ENCODE data around the gene ABCB6. TPM values are rescaled to one million over a fixed set of nuclear protein-coding genes. Genes with fewer than 3 reads are reported as not detected.

ABCB6 gene
- total and polyA plus RNA-seq, 10 of the 15 experiments (the other 5 are each of a cell fraction or from before 2014, with no cell fraction given), result 2.3 to 22.1 (median 13.8) TPM

DNA sequence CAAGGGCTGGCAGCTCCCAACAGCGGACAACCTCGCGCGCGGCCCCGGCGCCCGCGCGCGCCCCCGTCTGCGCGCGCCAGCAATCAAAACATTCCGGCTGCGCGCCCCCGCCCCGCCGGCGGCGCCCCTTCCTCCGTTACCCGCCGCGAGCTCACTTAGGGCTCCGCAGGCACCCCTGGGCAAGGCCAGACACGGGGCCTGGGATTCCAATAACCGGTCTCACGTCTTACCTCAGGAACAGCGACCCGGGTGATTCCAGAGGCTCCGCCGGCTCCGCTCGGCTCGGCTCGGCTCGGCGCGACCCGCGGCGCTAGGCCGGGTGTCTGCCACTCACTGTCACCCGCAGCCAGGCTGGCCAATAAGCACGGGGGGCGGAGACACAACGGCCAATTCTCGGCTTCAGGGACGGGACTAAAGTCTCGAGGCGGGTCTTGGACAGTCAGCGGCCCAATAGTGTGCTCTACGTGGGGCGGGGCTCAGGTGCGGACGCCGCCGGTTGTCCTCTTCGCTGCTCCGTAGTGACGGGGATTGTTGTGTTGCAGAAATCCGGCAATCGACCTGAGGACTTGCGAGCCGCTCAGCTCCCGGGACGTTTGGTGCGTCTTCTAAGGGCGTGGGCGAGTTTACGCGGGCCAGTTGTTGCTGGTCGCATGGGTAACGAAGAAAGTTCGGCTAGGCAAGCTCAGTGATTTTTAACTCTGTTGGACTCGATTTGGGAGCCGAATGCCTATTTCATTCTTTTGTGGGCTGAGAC is 10.7 kb upstream of the ABCB6 start, which contains the start of the genes ANKZF1 and ATG9A (continued):
- TF ChIP-seq BHLHE40 (IDR thresholded peaks at IDR 0.05; ENCODE audit: borderline replicate concordance in 1 of 2, low read depth in 2 of 2, low read length in 1 of 2), result peak in 1 of 2 experiments; percentile 57; a peak in 1 of 4 replicates
- TF ChIP-seq SMAD1 (IDR thresholded peaks at IDR 0.05; ENCODE audit: low read depth, partially characterized antibody), result peak; percentile 30
- TF ChIP-seq CHD2 (IDR thresholded peaks at IDR 0.05; ENCODE audit: borderline replicate concordance, low read depth, low read length), result peak; percentile 96
- no peak; the same call in 1 of the 2 replicates for TF ChIP-seq BACH1 (IDR thresholded peaks at IDR 0.05; ENCODE audit: borderline replicate concordance)
- no peak for TF ChIP-seq KAT2A (conservative IDR thresholded peaks at IDR 0.05; ENCODE audit: control insufficient read depth, low read depth, low read length)
- TF ChIP-seq, protein P1, sequence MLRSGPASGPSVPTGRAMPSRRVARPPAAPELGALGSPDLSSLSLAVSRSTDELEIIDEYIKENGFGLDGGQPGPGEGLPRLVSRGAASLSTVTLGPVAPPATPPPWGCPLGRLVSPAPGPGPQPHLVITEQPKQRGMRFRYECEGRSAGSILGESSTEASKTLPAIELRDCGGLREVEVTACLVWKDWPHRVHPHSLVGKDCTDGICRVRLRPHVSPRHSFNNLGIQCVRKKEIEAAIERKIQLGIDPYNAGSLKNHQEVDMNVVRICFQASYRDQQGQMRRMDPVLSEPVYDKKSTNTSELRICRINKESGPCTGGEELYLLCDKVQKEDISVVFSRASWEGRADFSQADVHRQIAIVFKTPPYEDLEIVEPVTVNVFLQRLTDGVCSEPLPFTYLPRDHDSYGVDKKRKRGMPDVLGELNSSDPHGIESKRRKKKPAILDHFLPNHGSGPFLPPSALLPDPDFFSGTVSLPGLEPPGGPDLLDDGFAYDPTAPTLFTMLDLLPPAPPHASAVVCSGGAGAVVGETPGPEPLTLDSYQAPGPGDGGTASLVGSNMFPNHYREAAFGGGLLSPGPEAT (IDR thresholded peaks at IDR 0.05; ENCODE audit: low read depth), result peak; percentile 68; the same call in 1 of the 2 replicates
- TF ChIP-seq YY1 (IDR thresholded peaks at IDR 0.05; ENCODE audit: low read depth, low read length), result no peak
- no peak for TF ChIP-seq SUPT20H (IDR thresholded peaks at IDR 0.05; ENCODE audit: borderline replicate concordance, control insufficient read depth, low read depth, low read length)
- TF ChIP-seq MEF2A (IDR thresholded peaks at IDR 0.05; ENCODE audit: insufficient read depth, low read depth, low read length), result no peak
- no peak for TF ChIP-seq ASH2L (IDR thresholded peaks at IDR 0.05; ENCODE audit: borderline replicate concordance, low read depth)
- TF ChIP-seq, protein P2, sequence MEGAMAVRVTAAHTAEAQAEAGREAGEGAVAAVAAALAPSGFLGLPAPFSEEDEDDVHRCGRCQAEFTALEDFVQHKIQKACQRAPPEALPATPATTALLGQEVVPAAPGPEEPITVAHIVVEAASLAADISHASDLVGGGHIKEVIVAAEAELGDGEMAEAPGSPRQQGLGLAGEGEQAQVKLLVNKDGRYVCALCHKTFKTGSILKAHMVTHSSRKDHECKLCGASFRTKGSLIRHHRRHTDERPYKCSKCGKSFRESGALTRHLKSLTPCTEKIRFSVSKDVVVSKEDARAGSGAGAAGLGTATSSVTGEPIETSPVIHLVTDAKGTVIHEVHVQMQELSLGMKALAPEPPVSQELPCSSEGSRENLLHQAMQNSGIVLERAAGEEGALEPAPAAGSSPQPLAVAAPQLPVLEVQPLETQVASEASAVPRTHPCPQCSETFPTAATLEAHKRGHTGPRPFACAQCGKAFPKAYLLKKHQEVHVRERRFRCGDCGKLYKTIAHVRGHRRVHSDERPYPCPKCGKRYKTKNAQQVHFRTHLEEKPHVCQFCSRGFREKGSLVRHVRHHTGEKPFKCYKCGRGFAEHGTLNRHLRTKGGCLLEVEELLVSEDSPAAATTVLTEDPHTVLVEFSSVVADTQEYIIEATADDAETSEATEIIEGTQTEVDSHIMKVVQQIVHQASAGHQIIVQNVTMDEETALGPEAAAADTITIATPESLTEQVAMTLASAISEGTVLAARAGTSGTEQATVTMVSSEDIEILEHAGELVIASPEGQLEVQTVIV (IDR thresholded peaks at IDR 0.05; ENCODE audit: borderline replicate concordance, partially characterized antibody), result no peak
- no peak for TF ChIP-seq YBX1 (IDR thresholded peaks at IDR 0.05)
- TF ChIP-seq LARP7 (IDR thresholded peaks at IDR 0.05), result peak; percentile 70; the same call in 1 of the 2 replicates
- no peak for TF ChIP-seq SUZ12 (IDR thresholded peaks at IDR 0.05; ENCODE audit: unreplicated experiment)
- TF ChIP-seq, protein P3, sequence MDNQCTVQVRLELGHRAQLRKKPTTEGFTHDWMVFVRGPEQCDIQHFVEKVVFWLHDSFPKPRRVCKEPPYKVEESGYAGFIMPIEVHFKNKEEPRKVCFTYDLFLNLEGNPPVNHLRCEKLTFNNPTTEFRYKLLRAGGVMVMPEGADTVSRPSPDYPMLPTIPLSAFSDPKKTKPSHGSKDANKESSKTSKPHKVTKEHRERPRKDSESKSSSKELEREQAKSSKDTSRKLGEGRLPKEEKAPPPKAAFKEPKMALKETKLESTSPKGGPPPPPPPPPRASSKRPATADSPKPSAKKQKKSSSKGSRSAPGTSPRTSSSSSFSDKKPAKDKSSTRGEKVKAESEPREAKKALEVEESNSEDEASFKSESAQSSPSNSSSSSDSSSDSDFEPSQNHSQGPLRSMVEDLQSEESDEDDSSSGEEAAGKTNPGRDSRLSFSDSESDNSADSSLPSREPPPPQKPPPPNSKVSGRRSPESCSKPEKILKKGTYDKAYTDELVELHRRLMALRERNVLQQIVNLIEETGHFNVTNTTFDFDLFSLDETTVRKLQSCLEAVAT (IDR thresholded peaks at IDR 0.05), result peak; percentile 86
- TF ChIP-seq NFXL1 (IDR thresholded peaks at IDR 0.05; ENCODE audit: borderline replicate concordance), result no peak
- TF ChIP-seq ATF7 (IDR thresholded peaks at IDR 0.05; ENCODE audit: low read depth), result peak; percentile 49
- no peak for TF ChIP-seq ZNF384 (IDR thresholded peaks at IDR 0.05; ENCODE audit: borderline replicate concordance, low read depth, low read length)
- no peak for TF ChIP-seq TCF12 (IDR thresholded peaks at IDR 0.05; ENCODE audit: low read depth, low read length)
- TF ChIP-seq IRF4 (IDR thresholded peaks at IDR 0.05; ENCODE audit: low read depth, low read length), result no peak
- TF ChIP-seq, protein P4, sequence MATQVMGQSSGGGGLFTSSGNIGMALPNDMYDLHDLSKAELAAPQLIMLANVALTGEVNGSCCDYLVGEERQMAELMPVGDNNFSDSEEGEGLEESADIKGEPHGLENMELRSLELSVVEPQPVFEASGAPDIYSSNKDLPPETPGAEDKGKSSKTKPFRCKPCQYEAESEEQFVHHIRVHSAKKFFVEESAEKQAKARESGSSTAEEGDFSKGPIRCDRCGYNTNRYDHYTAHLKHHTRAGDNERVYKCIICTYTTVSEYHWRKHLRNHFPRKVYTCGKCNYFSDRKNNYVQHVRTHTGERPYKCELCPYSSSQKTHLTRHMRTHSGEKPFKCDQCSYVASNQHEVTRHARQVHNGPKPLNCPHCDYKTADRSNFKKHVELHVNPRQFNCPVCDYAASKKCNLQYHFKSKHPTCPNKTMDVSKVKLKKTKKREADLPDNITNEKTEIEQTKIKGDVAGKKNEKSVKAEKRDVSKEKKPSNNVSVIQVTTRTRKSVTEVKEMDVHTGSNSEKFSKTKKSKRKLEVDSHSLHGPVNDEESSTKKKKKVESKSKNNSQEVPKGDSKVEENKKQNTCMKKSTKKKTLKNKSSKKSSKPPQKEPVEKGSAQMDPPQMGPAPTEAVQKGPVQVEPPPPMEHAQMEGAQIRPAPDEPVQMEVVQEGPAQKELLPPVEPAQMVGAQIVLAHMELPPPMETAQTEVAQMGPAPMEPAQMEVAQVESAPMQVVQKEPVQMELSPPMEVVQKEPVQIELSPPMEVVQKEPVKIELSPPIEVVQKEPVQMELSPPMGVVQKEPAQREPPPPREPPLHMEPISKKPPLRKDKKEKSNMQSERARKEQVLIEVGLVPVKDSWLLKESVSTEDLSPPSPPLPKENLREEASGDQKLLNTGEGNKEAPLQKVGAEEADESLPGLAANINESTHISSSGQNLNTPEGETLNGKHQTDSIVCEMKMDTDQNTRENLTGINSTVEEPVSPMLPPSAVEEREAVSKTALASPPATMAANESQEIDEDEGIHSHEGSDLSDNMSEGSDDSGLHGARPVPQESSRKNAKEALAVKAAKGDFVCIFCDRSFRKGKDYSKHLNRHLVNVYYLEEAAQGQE (IDR thresholded peaks at IDR 0.05; ENCODE audit: low read depth, low read length), result no peak

Measured in GM12878 (cell line).